PC-3 (cell line): ENCODE data around the gene TCERG1L. TPM values are rescaled to one million over a fixed set of nuclear protein-coding genes. Genes with fewer than 3 reads are reported as not detected.

ENCODE experiments used
- ATAC-seq: fragments of 200-7000 bp; cut with Tn5 transposase; 2 replicates; pipeline ENCODE4 v1.9.1; 2020; ENCODE audit warnings: mild to moderate bottlenecking, moderate library complexity
- BruUV-seq: library from RNA; stranded (reverse); fragments of 400-500 nt; replicated peaks from 2 replicates; lab custom pipeline; 2021; lab: Mats Ljungman, UMichigan
- CTCF ChIA-PET: fragments of 300-600 bp; sonication (Branson Sonifier 250); formaldehyde crosslinking; loops from one replicate; lab custom pipeline; 2022; ENCODE audit warnings: antibody characterized with exemption; lab: Charles Lee
- POLR2A ChIA-PET: fragments of 300-600 bp; sonication (Branson Sonifier 250); formaldehyde crosslinking; loops from one replicate; lab custom pipeline; 2022; ENCODE audit warnings: antibody characterized with exemption; ENCODE audit not compliant: unreplicated experiment; lab: Charles Lee
- DNase-seq: peaks from one replicate; pipeline ENCODE4 v3.0.0-alpha.2; 2015
- H2AFZ ChIP-seq: fragments of 300-600 bp; sonication (generic); 2 replicates; pipeline ENCODE4 v1.6.0; 2016; ENCODE audit warnings: antibody characterized with exemption, low read length
- H3F3A ChIP-seq: fragments of 300-600 bp; sonication (generic); one replicate; pipeline ENCODE4 v1.6.0; 2017; ENCODE audit warnings: antibody characterized with exemption, low read length, control low read depth, mild to moderate bottlenecking; ENCODE audit not compliant: unreplicated experiment
- H3K27ac ChIP-seq: fragments of 300-600 bp; sonication (generic); 2 replicates; pipeline ENCODE4 v1.5.1; 2016; ENCODE audit warnings: mild to moderate bottlenecking, low read length
- H3K27me3 ChIP-seq: fragments of 300-600 bp; sonication (generic); 2 replicates; pipeline ENCODE4 v1.6.1; 2016; ENCODE audit warnings: low read length, mixed read lengths
- H3K36me3 ChIP-seq: fragments of 300-600 bp; sonication (generic); 2 replicates; pipeline ENCODE4 v1.6.1; 2016; ENCODE audit warnings: low read depth, mixed run types, low read length, mixed read lengths
- H3K4me1 ChIP-seq: fragments of 300-600 bp; sonication (generic); 2 replicates; pipeline ENCODE4 v1.5.1; 2016; ENCODE audit warnings: low read length; ENCODE audit not compliant: insufficient read depth
- H3K4me2 ChIP-seq: fragments of 300-600 bp; sonication (generic); 2 replicates; pipeline ENCODE4 v1.6.0; 2016; ENCODE audit warnings: low read length
- H3K4me3 ChIP-seq: fragments of 300-600 bp; sonication (generic); 2 replicates; pipeline ENCODE4 v1.5.1; 2016; ENCODE audit warnings: mild to moderate bottlenecking, low read length, mixed read lengths
- H3K79me2 ChIP-seq: fragments of 300-600 bp; sonication (generic); 2 replicates; pipeline ENCODE4 v1.6.1; 2017; ENCODE audit warnings: low read length, mixed read lengths
- H3K9ac ChIP-seq: fragments of 300-600 bp; sonication (generic); 2 replicates; pipeline ENCODE4 v1.6.0; 2016; ENCODE audit warnings: mild to moderate bottlenecking, low read length
- H3K9me2 ChIP-seq: fragments of 300-600 bp; sonication (generic); replicated peaks from 2 replicates; pipeline ENCODE4 v1.6.1; 2016; ENCODE audit warnings: mixed run types, low read length, mixed read lengths
- H3K9me3 ChIP-seq: fragments of 300-600 bp; sonication (generic); 2 replicates; pipeline ENCODE4 v1.6.1; 2016; ENCODE audit warnings: low read length, mixed read lengths
- H4K20me1 ChIP-seq: fragments of 300-600 bp; sonication (generic); 2 replicates; pipeline ENCODE4 v1.6.1; 2016; ENCODE audit warnings: low read length, mixed read lengths
- CTCF ChIP-seq: fragments of 300-600 bp; sonication (generic); conservative IDR thresholded peaks from 2 replicates; pipeline ENCODE4 v1.5.1; 2017; ENCODE audit warnings: antibody characterized with exemption, low read depth, mild to moderate bottlenecking, low read length
- EZH2 ChIP-seq: fragments of 300-600 bp; sonication (generic); IDR thresholded peaks from one replicate; pipeline ENCODE4 v1.6.1; 2017; ENCODE audit warnings: antibody characterized with exemption, mild to moderate bottlenecking, low read length; ENCODE audit not compliant: unreplicated experiment
- EZH2phosphoT487 ChIP-seq: fragments of 300-600 bp; sonication (generic); IDR thresholded peaks from 2 replicates; pipeline ENCODE4 v1.6.1; 2018; ENCODE audit warnings: mild to moderate bottlenecking, antibody characterized with exemption, low read length, borderline replicate concordance
- intact Hi-C: fragments of 100-400 bp; cut with micrococcal nuclease; formaldehyde crosslinking; loops from 2 replicates; pipeline ENCODE4 v1.9.0; 2023
- total RNA-seq: library from RNA; depleted of rRNA; stranded (reverse); fragments of >200 nt; gene quantifications from 2 replicates; pipeline ENCODE4 v1.2.3, GENCODE V29; 2014

The TCERG1L gene
- total RNA-seq, 1 experiment from 2014 or later, result not detected

GRCh38 chr10:131226446-131227162 is 84.9 kb downstream of the TCERG1L start:
- Histone ChIP-seq H3K9me3 (no peaks in the 10 kb centered on the region), H3K4me1 (no peaks in the 10 kb centered on the region), H3K9ac (no peak overlapping the region), H3K79me2 (no peaks in the 10 kb centered on the region), H4K20me1 (no peaks in the 10 kb centered on the region), H3K4me2 (no peak overlapping the region), H3K9me2 (no peaks in the 10 kb centered on the region), H3F3A (no peaks in the 10 kb centered on the region), H3K4me3 (no peak overlapping the region), H3K27me3 (no peaks in the 10 kb centered on the region), H2AFZ (no peak overlapping the region), H3K36me3 (no peaks in the 10 kb centered on the region), H3K27ac (no peak overlapping the region)
- TF ChIP-seq CTCF, result no peak
- TF ChIP-seq EZH2, result no peak
- no peak for TF ChIP-seq EZH2phosphoT487
- no TSS peak for BruUV-seq
- POLR2A ChIA-PET, result no interaction called here
- ATAC-seq (no peak), DNase-seq (no peak)
- intact Hi-C loops, result no loop called here
- CTCF ChIA-PET, result no interaction called here

- TF ChIP-seq EZH2phosphoT487 (no peak), CTCF (no peak), EZH2 (no peak)
- BruUV-seq, result no TSS peak
- CTCF ChIA-PET, result no interaction called here
Measured at GRCh38 chr10:131224106-131224505, 87.4 kb downstream of the TCERG1L start.

DNA sequence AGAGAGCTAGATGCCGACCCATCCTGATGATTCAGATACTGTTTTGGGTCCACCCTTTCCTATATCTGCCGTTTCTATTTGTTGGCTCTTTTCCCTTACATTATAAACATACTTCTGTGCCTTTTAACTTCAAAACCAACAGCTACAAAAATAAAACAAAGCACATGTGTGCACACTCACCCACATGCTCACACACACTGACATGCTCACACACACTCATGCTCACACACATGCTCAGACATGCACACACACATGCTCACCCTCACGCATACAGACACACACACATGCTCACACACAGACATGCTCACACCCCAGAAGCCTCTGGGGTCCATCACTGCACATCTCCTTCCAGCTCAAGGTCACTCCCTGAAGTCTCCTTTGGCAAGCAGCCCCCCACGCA is 88.1 kb downstream of the TCERG1L start:
- H3K79me2 ChIP-seq, result no peaks in the 10 kb centered on the region
- H3K9me2 ChIP-seq, result no peaks in the 10 kb centered on the region
- no peaks in the 10 kb centered on the region for H3K27me3 ChIP-seq
- H4K20me1 ChIP-seq, result no peaks in the 10 kb centered on the region
- no peak overlapping the region for H3K9ac ChIP-seq
- BruUV-seq, result no TSS peak
- CTCF ChIA-PET, result no interaction called here
- no peak overlapping the region for H3K27ac ChIP-seq
- no peak for ATAC-seq
- no peak for DNase-seq
- TF ChIP-seq EZH2phosphoT487, result no peak
- no peak for TF ChIP-seq CTCF
- TF ChIP-seq EZH2, result no peak
- no peaks in the 10 kb centered on the region for H3F3A ChIP-seq
- POLR2A ChIA-PET, result no interaction called here
- H2AFZ ChIP-seq, result no peak overlapping the region
- no peak overlapping the region for H3K4me2 ChIP-seq
- H3K9me3 ChIP-seq, result no peaks in the 10 kb centered on the region
- no peak overlapping the region for H3K4me3 ChIP-seq
- intact Hi-C loops, result no loop called here
- no peaks in the 10 kb centered on the region for H3K36me3 ChIP-seq
- H3K4me1 ChIP-seq, result no peaks in the 10 kb centered on the region

More at GRCh38 chr10:131224106-131224505, 87.4 kb downstream of the TCERG1L start:
- DNase-seq, result no peak
- ATAC-seq, result no peak
- Histone ChIP-seq H3K4me2 (no peak overlapping the region), H3K27me3 (no peaks in the 10 kb centered on the region), H3K9me2 (no peaks in the 10 kb centered on the region), H3K4me1 (no peaks in the 10 kb centered on the region), H3F3A (no peaks in the 10 kb centered on the region), H3K9ac (no peak overlapping the region), H3K79me2 (no peaks in the 10 kb centered on the region), H3K9me3 (no peaks in the 10 kb centered on the region), H3K36me3 (no peaks in the 10 kb centered on the region), H3K4me3 (no peak overlapping the region), H3K27ac (no peak overlapping the region), H2AFZ (no peak overlapping the region), H4K20me1 (no peaks in the 10 kb centered on the region)
- POLR2A ChIA-PET, result no interaction called here
- intact Hi-C loops, result no loop called here
